Stimulated activated CD8-positive, alpha-beta memory T cell treated with anti-CD3 and anti-CD28 coated beads, Interleukin-4, amount 100 ng/mL, for 4 hours (primary cell): ENCODE data around the gene MYH3.

ENCODE experiments used
- DNase-seq, 2 donors: peaks; one replicate each; pipeline ENCODE4 v3.0.0-alpha.2; 2020; ENCODE audit warnings: low read depth in 2 of 2, low spot score in 1 of 2

MYH3 gene

DNA sequence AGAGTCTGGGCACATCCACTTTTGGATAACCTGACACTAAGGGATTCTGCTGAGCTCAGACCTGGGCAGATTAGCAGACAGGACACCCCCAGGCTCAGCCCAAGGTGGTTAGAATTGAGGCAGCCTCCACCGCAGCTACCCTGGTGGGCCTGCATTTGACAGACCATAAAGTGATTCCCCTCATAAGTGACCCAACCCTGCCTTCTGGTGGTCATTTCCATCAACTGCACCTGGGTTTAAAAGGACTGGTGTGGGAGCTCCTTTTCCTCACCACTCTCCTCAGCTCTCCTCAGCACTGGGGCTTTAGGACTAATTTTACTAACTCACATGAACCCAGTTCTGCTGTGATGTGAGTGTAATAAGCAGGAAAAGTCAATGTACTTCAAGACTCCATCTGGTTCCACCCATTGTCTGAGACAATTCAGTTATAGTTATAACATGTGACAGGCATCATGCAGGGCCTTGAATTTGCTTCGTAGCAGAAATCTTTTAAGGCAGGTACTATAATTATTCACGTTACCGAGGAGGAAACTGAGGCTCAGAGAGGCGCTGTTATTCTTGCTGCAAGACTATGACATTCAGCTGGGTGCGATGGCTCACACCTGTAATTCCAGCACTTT is 42.5 kb downstream of the MYH3 start:
- DNase-seq: no peak

DNA sequence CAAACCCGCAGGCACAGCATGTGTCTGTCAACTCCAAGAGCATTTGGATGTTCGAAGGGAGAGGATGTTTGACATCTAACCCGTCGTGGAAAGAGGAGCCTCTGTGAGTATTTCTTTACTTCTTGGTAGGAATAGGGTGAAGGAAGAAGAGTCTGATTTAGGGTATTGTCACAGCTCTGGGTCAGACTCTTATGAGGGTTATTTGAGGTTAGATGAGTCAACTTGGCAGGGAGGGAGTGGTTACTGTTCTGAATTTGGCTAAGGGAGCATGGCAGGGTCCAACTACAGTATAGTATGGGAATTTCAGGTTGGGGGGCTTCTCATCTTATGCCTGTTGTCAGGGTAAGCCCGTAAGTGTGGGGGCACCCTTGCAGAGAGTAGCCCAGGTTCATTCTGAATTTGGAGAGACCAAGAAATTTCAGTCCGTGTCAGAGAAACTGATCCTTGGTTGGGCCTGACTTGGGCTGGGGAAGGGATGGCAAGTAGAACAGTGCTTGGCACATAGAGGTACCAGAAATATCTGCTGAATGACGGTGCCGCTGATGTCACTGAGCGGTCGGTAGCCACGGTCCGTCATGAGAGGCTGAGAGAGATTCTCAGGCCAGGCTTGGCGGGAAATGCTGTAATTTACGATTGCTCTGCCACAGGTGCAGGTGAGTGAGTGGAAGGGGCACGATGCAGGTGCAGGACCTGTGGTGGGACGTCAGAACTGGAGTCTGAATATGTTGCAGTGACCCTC is 43.2 kb downstream of the MYH3 start:
- no peak for DNase-seq

DNA sequence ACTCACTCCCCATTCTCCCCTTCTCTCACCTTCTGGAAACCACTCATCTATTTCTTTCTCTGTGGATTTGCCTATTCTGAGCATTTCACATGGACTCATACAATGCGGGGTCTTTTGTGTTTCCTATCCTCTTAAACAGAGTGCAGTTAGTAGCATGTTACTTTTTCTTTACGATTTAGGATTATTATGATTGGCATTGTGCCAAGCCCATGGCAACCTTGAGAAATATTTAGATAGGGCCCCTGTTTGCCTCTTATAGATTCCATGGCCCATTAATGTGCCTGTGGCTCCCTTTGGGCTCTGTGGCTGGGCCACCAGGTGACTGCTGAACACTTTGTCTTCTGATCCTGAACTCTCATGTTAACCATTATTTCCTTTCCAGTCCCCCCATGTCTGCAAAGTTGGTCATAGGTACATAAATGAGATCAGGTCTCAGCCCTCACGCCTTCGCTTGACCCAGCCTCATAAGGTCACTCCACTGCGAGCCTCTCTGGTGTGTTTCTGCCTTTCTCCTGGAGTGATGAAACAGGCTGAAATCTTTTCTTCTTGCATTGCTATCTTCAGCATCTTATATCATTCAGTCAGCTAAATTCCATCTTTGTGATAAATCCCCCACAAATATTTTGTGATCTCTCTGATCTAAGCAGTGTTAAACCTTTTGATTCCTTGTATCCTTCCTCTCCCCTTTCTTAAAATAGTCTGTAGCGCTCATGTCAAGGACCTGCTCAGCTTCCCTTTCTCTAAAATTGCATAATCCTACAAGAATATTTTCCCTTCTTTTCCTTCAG is 44.0 kb downstream of the MYH3 start:
- no peak for DNase-seq

DNA sequence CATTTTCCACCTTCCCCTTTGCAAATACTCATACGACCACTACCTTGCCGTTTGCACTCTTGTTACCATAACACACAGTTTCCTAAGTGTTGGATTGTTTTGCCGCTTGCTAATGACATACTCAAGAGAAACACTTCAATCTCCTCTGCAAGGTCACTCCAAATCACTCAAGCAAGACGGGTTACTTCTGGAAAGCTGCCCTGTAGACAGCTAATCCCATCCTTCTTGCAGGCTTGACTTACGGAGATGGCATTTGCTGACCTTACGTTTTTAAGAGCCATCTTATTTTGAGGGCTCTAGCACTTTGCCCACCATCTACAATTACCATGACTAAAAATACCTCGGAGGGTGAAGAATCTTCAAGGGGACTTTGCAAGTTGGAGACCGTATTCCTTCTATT is 46.2 kb downstream of the MYH3 start:
- no peak for DNase-seq

DNA sequence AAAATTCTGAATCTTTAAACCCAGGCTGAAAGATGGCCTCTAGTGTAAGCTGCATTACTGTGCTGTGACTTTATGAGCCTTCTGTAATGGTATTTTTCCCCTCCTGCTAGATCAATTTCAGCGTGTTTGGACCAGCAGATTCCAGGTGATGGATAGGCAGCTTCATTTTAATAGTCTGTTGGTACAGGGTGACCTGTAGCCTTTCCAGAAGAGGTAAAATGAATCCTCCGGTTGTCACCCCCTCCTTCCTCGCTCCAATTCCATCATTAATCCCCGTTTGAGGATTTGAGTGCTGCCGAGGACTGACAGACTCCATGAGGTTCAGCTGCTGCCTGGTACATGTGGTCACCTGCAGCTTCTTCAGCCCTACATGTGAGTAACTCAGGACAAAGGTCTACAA is 48.9 kb downstream of the MYH3 start:
- no peak for DNase-seq

DNA sequence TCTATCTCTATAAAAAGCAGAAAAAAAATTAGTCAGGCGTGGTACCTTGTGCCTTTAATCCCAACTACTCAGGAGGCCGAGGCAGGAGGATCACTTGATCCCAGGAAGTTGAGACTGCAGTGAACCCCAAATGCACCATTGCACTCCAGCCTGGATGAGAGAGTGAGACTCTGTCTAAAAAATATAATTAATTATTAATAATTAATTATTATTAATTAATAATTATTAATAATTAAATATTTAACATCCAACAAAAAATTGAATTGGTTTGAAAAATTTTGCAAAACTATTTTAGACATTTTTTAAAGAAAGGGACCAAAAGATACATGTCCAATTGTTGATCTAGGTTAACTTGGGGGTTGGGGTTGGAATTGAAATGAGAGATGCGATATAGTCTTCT is 51.0 kb downstream of the MYH3 start:
- no peak for DNase-seq

DNA sequence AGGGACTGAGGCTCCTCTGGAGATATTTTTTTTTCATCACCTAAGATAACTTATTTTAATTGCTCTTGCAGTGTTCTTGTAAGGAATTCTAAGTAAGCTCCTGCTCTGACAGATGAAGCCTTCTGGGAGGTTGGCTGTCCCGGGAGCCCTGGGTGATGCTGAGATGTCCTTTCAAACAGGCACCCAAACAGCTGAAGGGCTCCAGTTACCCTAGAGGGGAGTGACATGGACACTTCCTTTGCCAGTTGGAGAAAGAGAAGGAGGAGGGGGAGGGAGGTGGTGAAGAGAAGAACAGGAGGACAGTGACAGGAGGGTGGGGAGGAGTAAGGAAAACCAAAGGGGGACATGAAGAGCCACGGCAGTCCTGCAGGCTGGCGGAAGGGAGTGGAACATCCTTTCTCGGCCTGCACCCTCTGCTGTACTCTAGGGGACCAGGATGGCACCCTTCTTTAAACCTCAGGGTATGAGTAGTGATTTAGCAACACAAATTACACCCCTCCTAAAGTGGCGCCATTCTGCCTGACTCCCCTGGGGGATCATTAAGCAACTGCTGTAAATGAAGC is 51.8 kb downstream of the MYH3 start:
- no peak for DNase-seq

DNA sequence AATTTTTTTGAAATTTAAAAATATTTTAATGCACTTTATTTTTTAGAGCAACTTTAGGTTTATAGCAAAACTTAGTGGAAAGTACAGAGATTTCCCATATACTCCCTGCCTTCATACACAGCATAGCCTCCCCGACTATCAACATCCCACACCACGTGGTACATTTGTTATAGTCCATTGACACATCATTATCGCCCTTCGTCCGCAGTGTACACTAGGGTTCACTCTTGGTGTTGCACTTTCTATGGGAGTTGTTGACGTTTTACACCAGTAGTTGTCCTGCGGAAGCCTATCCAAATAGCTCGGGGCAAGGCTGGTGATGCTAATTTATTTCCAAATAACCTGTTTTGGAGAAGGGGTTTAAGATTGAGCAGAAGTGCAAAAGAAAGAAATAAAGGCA is 52.6 kb downstream of the MYH3 start:
- no peak for DNase-seq

DNA sequence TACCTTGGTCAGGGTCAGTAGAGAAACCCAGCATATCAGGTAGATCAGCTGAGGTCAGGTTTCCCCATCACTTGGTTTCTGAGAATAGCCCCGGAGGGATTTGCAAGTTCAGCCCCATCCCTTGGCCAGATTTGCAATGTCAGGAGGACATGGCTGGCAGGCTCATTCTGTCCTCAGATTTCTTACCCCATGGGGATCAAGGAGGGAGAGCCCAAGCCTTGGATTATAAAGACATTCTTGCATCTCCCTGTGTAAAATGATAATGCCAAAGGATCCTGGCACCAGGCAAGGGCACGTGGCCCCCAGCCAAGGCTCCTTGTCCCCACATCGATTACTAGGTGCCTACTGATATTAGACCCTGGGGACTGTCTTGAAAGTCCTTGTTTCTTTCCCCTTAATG is 53.2 kb downstream of the MYH3 start:
- DNase-seq: no peak

DNA sequence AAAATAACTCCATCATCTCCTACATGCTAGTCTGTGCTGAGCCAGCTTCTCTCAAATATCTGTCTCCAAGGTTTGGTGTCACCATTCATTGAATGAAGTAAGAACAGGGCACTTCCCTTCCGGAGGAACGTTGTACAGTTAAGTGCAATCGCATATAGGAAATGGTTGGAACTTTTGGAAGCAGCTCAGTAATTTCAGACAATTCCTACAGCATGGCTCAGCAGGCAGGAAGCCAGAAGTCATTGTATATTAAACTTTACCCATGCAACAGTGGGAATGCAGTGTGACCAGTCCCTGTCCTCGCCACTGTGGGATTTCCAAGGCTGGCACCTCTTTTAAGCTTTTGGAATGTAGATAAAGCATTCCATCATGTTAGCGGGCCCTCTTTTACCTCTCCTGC is 56.5 kb downstream of the MYH3 start:
- no peak for DNase-seq

DNA sequence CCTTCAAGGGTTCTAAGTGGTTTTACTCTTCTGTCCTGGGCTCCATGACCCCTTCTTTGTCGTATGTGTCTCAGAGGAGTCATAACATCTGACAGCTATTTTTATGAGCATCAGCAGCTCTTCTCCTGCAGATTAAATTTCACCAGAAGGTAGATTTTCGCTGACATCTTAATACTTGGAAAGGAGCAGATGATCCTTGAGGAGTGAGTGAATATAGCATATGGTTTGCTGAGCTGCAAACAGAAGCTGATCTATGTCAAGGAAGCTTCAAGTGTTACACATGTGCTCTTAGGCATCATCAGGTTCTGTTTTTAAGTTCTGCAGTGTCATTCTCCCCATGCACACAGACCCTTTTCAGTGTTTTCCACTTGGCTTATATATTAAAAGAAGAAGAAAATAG is 58.5 kb downstream of the MYH3 start:
- no peak for DNase-seq

DNA sequence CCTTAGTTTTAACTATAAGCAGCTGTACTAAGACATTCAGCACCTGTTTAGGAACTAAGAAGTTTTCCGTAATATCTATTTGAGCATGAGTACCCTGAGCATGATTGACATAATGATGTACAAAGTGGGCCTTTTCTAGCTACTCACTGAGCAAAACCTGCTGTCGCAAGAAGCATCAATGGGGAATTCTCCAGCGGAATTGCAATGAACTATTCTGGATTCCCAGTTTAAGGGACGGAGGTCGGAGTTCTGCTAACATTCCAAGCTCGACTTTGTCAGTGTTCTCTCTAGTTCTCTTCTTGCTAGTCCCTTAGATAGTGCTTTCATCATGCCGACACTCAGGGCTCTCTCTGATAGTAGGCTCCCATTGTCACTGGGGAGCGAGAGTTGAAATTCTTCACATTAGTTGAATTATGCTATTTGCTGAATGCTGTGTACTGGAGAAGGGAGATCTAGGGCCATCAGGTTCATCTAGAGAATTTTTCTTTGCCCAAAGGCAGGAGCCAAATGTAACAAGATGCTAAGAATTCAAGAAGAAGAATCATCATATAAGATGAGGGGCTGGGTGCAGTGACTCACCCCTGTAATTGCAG is 67.5 kb downstream of the MYH3 start:
- DNase-seq: no peak

DNA sequence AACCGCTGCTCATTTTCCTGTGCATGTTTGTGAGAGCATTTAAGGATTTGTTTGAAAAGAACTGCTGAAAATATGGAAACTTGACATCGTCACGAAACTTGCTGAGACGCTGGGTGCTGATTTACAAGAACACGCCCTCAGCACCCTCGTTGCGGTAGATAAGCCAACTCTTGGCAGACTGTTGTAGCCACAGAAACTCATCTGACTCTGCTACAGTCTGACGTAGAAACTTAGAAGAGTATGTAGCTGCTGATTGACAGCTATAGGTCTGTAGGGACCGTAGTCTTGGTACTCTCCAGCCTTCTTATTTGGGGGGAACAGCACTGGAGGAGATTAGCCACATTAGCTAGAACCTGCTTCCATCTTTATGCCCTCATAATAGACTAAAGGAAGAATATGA is 71.6 kb downstream of the MYH3 start:
- no peak for DNase-seq

DNA sequence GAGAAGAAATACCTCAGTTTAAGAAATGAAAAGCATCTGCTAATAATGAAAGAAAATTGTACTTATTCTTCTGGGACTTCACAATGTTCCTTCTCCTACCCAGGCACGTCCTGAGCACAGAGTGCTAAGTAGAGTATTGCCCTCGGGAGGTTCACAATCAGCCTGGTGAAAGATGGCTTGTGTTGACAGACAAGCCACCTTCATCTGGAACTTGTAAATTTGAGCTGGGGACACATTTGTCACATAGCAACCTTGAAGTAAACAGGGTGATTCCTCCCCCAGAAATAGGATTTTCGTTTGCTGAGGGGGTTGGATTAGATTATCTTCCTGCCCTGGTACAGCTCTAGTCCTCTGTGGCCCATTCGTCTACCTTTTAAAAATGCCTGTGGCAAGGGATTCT is 73.3 kb downstream of the MYH3 start:
- DNase-seq: no peak

DNA sequence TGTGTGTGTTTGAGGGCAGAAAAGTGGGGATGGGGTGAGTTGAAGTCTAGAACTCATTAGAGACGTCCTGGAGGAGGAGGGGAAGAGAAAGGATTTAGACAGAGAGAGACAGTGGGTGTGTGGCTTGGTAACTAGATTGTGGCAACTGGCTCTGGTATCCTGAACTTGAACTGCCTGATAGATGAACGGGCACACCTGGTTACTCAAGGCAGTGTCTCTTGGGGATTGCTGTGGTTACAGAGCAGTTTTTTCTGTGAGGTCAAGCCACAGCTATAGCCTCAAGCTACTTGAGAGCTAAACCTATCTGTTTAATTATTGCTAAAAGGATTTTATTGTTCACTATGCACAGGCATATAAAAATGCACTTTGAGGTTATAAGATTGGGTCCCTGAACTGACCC is 77.8 kb downstream of the MYH3 start:
- no peak for DNase-seq
